ENCODE data around the gene OSTN.
"Not testable (repeated sequence)": the region's sequence is repeated elsewhere in the genome, so short reads cannot be mapped to it uniquely, and the experiment has no call there.

Gene OSTN

GRCh38 chr3:191235331-191236314, 36.6 kb downstream of the OSTN start:
- DNase-seq, result no peak

GRCh38 chr3:191236646-191237045, 37.6 kb downstream of the OSTN start:
- DNase-seq, result no peak

- no peak for DNase-seq
These were observed 38.2 kb downstream of the OSTN start for GRCh38 chr3:191237047-191237882.

- DNase-seq, result no peak
These were observed 39.3 kb downstream of the OSTN start for GRCh38 chr3:191238321-191238817.

DNA sequence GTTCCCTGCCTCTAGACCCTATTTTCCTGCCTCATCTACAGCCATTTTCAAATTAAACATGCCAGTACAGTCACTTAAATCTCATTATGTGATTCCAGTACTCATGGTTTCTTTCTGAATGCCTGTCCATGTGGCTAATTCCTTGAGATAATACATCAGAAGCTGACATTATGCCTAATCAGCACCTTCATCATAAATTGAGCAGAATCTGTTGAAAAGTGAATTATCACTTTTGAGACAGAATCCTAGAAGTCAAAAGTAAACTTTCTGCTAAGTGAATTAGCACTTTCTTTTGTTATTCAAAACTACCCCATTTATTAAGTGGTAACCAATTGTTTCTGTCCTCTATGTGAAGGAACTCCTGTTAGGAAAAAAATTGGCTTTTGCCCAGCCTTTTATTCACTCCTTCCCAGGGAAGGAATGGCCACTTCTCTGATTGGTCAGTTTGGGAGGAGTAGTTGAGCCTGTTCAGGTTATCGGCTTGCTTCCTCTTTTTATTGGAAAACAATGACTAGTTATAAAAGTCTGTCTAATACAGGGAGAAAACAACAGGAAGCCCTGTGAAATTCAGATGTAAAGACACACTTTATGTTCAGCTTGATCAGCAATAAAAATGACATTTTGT, 40.5 kb downstream of the OSTN start:
- no peak for DNase-seq

- DNase-seq, result no peak
These were observed 41.4 kb downstream of the OSTN start for GRCh38 chr3:191240486-191240885.

DNA sequence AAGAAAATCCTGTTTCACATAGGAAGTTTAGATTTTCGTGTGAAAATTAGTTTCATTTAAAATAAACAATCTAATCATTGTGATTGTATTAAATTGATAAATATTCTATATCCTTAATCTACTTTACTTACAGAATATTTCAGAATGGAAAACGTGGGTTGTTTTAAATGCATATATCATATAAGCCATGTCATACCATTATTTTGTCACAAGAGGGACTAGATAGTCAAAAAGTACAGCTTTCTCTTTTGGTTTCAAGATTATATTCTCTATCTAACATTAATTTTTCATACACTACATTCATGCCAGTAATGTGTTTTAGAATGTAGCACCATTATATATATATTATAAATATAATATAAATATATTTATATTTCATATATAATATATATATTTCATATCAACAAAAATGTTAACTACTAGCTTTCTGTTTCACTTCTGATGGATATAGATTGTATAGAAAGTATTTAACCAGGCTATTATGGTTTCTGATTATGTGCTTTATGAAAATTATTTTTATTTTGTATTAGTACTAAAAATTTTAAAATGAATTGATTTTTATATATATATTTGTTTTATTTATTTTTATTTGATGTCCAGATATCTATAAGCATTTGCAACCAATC, 45.3 kb downstream of the OSTN start:
- no peak for DNase-seq

- not testable (repeated sequence) for DNase-seq
These were observed 47.0 kb downstream of the OSTN start for GRCh38 chr3:191246034-191246433.

GRCh38 chr3:191246630-191247029, 47.6 kb downstream of the OSTN start:
- DNase-seq, result no peak

- DNase-seq, result no peak
These were observed 54.2 kb downstream of the OSTN start for GRCh38 chr3:191253089-191253799.

DNA sequence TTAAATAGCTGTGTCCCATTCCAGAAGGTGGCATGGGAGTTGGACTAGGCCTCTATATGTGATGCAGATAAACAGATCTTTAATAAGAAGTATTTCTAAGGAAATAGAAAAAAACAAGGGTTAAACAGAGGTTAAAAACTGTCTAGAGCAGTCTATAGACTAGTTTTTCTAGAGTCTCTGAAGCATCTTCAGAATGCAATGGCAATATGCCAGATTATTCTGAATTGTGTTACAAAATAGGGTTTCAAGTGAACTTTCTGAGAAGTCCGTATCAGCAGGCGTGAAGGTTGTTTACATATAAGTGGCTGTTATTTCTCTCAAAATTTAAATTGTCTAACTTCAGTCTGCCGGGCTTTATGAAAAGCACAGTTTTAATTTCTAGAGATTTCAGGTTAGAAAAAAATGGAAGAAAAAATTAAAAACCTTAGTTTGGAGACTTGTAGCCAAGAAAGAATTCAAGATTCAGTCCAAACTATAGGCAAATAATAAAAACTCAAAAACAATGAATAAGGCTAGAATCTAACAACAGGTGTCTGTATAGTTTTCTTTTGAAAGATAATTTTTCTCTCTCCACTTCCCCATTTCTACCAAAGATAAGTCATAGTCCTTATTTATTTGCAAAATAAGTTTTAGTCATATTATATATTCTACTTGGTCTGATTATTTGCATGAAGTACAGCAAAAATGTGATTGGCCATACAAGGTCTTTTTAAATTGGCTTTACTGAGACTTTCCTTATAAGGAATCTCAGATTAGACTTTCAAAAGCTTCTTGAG, 55.2 kb downstream of the OSTN start:
- no peak for DNase-seq

DNA sequence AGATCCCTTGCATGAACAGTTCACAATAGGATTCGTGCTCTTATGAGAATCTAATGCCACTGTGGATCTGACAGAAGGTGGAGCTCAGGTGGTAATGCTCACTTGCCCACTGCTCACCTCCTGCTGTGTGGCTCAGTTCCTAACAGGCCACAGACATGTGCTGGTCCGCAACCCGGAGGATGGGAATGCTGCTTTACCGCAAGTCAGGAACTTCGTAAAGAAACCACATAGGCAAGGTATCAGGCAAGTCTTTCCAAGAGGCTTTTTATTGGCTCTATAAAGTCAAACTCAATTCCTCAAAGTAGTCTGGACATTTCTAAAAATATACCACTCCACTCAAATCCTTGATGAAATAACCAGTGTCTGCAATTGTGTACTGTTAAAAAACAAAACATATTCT, 56.1 kb downstream of the OSTN start:
- no peak for DNase-seq

DNA sequence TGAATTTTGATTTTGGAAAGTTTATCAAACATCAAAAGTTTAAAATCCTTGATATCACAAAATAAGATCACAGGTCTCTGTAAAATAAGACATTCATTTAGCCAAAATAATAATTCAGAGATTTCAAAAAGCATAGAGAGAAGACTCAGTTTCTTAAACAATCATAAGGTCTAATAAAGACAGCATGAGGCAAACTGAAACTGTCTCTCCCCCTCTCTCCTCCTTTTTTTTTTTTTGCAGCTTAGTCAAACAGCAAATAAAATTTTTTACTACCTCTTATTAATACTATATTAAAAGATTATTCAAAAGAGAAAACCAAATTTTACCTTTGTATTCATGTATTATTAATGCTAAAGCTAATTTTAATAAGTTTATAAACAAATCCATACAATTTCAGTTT, 57.4 kb downstream of the OSTN start:
- DNase-seq, result no peak

DNA sequence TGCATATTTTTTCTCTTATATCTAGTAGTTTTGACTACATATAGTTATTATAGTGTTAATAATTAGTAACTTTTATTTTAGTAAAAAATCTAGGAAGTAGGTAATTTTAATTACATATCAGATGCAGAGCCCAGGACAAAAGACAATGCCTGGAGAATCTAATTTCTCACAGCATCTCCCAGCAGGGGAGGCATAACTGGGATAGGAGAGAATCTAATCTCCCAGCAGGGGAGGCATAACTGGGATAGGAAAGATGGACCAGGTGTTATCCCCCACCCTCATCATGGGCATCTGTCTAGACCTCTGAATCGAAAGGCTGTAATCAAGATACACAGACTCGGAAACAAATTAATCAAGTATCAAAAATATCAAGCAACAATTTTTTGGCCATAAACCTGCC, 58.2 kb downstream of the OSTN start:
- DNase-seq, result no peak

- DNase-seq, result no peak
These were observed 60.4 kb downstream of the OSTN start for GRCh38 chr3:191259486-191259885.

DNA sequence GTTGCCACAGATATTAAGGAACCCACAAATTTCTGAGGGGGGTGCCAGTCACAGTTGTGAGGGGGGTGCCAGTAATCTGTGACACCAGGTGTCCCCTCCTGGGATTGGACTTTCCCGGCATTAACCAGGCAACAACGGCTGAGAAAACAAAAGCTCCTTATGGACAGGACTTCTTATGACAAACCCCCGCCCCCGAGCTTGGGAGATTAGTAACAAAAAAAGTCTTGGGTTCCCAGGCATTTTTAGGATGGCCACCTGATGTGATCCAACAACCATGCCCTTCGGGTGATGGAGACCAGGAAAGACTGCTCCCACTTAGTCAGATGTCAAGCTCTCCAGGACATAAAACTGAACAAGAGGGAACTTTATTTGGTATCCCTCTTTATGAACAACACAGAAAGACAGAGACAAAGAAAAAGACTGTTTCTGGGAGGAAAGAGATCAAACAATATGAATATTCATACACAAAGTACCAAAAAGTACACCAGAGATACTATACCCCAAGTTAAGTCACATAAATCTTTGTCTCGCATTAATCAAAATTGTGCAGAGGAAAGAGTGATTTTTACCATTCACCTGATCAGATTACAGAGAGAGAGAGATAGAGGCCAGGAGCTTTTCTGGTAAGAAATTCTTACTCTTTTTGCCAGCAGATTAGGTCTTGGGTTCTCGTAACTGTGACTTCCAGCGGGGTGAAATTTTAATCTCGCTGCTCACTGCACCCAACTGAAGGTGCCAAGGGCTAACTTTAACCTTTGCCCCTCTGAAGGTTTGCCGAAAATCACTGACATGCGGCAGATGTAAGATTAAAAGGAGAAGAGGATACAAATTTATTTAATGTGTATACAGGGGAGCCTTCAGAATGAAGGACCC, 61.6 kb downstream of the OSTN start:
- DNase-seq, result no peak

DNA sequence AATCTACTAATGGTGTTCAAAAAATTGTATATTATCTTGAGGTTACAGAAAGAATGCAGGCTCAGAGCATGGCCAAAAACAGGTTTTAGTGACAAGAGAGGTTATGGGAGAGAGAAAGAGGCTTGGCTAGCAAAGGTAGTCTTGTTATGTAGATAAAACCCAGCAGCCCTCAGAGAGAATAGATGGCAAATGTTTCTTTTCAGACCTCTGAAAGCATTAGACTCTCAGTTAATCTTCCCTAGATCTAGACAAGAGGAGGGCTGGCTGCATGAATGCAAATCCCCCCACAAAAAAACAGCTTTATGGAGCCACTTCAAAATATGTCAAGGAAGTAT, 62.2 kb downstream of the OSTN start:
- DNase-seq, result no peak

- DNase-seq, result no peak
These were observed 63.6 kb downstream of the OSTN start for GRCh38 chr3:191262650-191263049.

GRCh38 chr3:191263365-191263764, 64.3 kb downstream of the OSTN start:
- DNase-seq, result no peak

DNA sequence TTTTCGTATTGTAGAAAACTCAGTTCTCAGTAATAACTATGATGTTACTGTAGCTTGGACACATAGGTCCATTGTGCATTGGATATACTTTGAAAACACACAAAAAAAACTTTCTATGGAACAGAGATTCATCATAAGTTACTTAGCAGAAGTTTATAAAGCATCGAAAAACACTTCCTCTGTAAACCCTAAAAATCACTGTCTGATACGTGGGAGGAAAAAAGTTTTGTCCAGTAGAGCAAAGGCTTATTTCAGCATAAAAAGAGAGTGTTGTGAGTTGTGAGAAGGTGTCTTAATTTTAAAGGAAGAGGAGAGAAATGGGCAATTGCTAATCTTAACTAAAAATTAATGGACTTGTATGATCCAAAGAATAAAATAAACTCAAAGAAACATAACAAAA, 64.8 kb downstream of the OSTN start:
- no peak for DNase-seq
